Measurements from ENCODE around the gene CCDC146.
"Not testable (repeated sequence)": the region's sequence is repeated elsewhere in the genome, so short reads cannot be mapped to it uniquely, and the experiment has no call there.

CCDC146 gene

GRCh38 chr7:77121860-77122681 is at the start of gene CCDC146:
TSS of gene CCDC146 (plus strand) at chr7:77122615. CDS start at chr7:77167669, 45,054 bp downstream.
- DNase-seq: peak; percentile 93

- DNase-seq: not testable (repeated sequence)
Observed at GRCh38 chr7:77074786-77075396, 47.5 kb upstream of the CCDC146 start.

- DNase-seq: not testable (repeated sequence)
Observed at GRCh38 chr7:77077060-77077459, 45.4 kb upstream of the CCDC146 start.

GRCh38 chr7:77079112-77079511 is 43.3 kb upstream of the CCDC146 start:
- DNase-seq: not testable (repeated sequence)

- not testable (repeated sequence) for DNase-seq
Observed at GRCh38 chr7:77079624-77080023, 42.8 kb upstream of the CCDC146 start.

- DNase-seq: not testable (repeated sequence)
Observed at GRCh38 chr7:77080236-77080635, 42.2 kb upstream of the CCDC146 start.

- DNase-seq: not testable (repeated sequence)
Observed at GRCh38 chr7:77082192-77082591, 40.2 kb upstream of the CCDC146 start.

- not testable (repeated sequence) for DNase-seq
Observed at GRCh38 chr7:77092301-77092700, 30.1 kb upstream of the CCDC146 start.

- not testable (repeated sequence) for DNase-seq
Observed at GRCh38 chr7:77100501-77100900, 21.9 kb upstream of the CCDC146 start.

- not testable (repeated sequence) for DNase-seq
Observed at GRCh38 chr7:77101187-77101586, 21.2 kb upstream of the CCDC146 start.

- DNase-seq: not testable (repeated sequence)
Observed at GRCh38 chr7:77102671-77103070, 19.7 kb upstream of the CCDC146 start.

GRCh38 chr7:77105904-77106303 is 16.5 kb upstream of the CCDC146 start:
- not testable (repeated sequence) for DNase-seq

GRCh38 chr7:77107659-77108058 is 14.8 kb upstream of the CCDC146 start:
- not testable (repeated sequence) for DNase-seq

GRCh38 chr7:77108362-77108761 is 14.1 kb upstream of the CCDC146 start:
- DNase-seq: not testable (repeated sequence)

GRCh38 chr7:77112719-77113306 is 9.6 kb upstream of the CCDC146 start:
- not testable (repeated sequence) for DNase-seq

GRCh38 chr7:77125486-77125885 is 3.1 kb downstream of the CCDC146 start:
- not testable (repeated sequence) for DNase-seq

- not testable (repeated sequence) for DNase-seq
Observed at GRCh38 chr7:77127009-77127408, 4.6 kb downstream of the CCDC146 start.

- DNase-seq: not testable (repeated sequence)
Observed at GRCh38 chr7:77128582-77129410, 6.4 kb downstream of the CCDC146 start.

GRCh38 chr7:77131781-77132180 is 9.4 kb downstream of the CCDC146 start:
- DNase-seq: not testable (repeated sequence)

- DNase-seq: not testable (repeated sequence)
Observed at GRCh38 chr7:77138668-77139067, 16.3 kb downstream of the CCDC146 start.

GRCh38 chr7:77140291-77140690 is 17.9 kb downstream of the CCDC146 start:
- DNase-seq: not testable (repeated sequence)

- DNase-seq: not testable (repeated sequence)
Observed at GRCh38 chr7:77152232-77152631, 29.8 kb downstream of the CCDC146 start.

Measured in activated CD8-positive, alpha-beta memory T cell treated with anti-CD3 and anti-CD28 coated beads for 24 hours (primary cell).